Measurements from ENCODE around the gene HTR3A.

DNA sequence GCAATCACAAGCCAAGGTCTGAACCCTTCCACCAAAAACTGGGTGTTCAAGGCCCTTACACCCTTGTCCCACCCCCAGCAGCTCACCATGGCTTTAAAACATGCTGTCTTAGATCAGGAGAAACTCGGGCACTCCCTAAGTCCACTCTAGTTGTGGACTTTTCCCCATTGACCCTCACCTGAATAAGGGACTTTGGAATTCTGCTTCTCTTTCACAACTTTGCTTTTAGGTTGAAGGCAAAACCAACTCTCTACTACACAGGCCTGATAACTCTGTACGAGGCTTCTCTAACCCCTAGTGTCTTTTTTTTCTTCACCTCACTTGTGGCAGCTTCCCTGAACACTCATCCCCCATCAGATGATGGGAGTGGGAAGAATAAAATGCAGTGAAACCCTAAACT, 15.0 kb downstream of the HTR3A start:
- TF ChIP-seq, protein P1, sequence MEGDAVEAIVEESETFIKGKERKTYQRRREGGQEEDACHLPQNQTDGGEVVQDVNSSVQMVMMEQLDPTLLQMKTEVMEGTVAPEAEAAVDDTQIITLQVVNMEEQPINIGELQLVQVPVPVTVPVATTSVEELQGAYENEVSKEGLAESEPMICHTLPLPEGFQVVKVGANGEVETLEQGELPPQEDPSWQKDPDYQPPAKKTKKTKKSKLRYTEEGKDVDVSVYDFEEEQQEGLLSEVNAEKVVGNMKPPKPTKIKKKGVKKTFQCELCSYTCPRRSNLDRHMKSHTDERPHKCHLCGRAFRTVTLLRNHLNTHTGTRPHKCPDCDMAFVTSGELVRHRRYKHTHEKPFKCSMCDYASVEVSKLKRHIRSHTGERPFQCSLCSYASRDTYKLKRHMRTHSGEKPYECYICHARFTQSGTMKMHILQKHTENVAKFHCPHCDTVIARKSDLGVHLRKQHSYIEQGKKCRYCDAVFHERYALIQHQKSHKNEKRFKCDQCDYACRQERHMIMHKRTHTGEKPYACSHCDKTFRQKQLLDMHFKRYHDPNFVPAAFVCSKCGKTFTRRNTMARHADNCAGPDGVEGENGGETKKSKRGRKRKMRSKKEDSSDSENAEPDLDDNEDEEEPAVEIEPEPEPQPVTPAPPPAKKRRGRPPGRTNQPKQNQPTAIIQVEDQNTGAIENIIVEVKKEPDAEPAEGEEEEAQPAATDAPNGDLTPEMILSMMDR (IDR thresholded peaks at IDR 0.05; ENCODE audit: insufficient read depth, low read length, poor library complexity, severe bottlenecking) = no peak
- no peak for TF ChIP-seq EZH2phosphoT487 (conservative IDR thresholded peaks at IDR 0.05; ENCODE audit: low read length)

Measured in SU-DHL-6 (cell line).